SK-N-MC (cell line): Measurements from ENCODE around the gene NPEPL1.

Experiments used
- EZH2 ChIP-seq: fragments of 200-600 bp; sonication (generic); IDR thresholded peaks from one replicate; pipeline ENCODE4 v1.6.1; 2017; ENCODE audit warnings: antibody characterized with exemption
- FOXP2 ChIP-seq: optimal IDR thresholded peaks from 2 replicates; pipeline ENCODE3; 2011; ENCODE audit warnings: mild to moderate bottlenecking, moderate library complexity; ENCODE audit not compliant: insufficient read depth; ENCODE audit errors: extremely low read length, control extremely low read depth
- POLR2AphosphoS5 ChIP-seq: IDR thresholded peaks from 2 replicates; pipeline ENCODE4 v1.6.1; 2012; ENCODE audit warnings: mild to moderate bottlenecking, low read depth, low read length, borderline replicate concordance

GRCh38 chr20:58688840-58689239, 3.8 kb upstream of the NPEPL1 start:
- no peak for TF ChIP-seq EZH2
- TF ChIP-seq POLR2AphosphoS5, result no peak
- no peak for TF ChIP-seq FOXP2
